Stimulated activated CD8-positive, alpha-beta memory T cell treated with anti-CD3 and anti-CD28 coated beads, Interleukin-2, amount 100 ng/mL, for 48 hours (primary cell): ENCODE results near the gene ZNF285.
A peak's percentile ranks its signal among the peaks of the same experiment; 100 is the strongest.
"Not testable (repeated sequence)": the region's sequence is repeated elsewhere in the genome, so short reads cannot be mapped to it uniquely, and the experiment has no call there.

Experiments
- DNase-seq, 2 donors: peaks; one replicate each; pipeline ENCODE4 v3.0.0-alpha.2; 2020; ENCODE audit warnings: low read depth in 2 of 2

The ZNF285 gene

DNA sequence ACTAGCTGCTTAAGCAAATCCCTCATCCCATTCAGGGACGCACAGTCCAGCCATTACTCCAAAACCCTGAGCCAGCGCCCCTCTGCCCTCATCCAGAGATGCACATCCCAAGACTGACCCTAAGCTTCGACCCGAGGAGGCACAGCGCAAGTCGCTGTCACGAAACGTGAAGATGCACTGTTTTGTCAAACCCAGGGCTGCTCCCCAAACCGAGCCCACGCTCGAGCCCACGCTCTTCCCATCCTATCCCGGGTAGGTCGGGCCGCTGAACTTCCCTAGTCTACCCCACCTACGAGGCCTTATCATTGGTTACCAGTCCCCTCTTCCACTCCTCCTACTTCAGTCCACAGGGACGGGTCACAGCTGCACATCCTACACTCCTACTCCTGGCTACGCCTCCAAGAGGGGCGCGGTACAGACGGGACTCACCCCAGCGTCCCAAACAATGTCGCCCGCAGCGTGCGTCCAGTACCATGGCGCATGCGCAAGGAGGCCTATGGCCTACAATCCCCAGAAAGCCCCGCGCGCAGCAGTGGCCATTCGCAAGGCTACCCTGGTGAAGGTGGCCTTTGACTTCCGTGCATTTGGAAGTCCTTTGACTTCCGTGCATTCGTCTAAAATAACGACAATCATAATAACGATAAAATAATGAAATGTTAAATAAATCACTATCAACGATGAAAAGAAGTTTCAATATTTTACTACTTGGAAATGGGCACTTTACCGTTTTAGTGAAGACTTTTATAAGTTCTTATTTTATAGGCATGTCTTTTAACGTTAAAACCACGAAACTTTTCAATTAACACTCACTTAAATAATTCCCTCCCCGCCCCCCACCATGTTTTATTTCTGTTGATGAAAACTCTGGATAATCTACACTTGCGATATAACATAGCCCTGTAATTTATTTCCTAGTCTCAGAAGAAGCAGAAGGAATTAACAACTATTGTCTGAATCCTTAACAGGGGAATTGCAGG, at the start of gene ZNF285:
TSS of gene ZNF285 (minus strand) at position 470 of the 977 bp plus-strand sequence. CDS start 4,395 bp downstream, outside the sequence.
- peak; percentile 66 to 73 for DNase-seq

DNA sequence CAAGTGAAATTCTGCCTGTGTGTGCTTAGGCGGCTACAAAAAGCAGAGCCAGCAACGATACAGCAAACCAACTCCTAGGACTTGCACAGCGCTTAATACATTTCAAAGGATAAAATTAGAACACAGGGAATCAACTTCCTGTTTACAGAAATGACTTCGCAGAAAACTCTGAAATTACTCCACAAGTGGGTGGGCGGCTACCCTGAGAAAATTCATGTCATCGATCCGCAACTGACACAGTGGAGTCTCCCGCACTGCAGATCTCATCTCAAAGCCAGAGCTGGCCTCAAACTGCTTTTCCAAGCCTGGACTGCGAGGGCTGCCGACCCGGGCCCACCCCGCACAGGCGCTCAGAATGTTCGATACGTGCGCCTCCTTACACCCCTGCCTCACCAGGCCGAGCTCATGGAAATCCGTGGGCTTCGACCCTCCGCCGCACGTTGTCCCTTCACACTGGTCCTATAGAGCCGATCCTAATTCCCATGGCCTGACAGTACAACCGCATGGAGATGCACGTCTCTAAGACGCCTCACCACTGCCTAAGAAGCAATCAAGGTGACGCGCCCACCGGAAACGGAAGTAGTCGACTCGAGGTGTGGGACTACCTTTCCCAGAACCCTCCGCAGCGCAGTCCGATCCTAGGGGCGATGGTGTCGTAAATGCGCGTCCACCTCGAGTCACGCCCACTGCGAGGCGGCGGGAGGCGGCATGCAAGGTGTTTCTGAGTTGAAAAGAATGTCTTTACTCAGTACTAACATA, 46.7 kb upstream of the ZNF285 start, which contains the start of gene ZNF229:
TSS of gene ZNF229 (minus strand) at position 557 of the 759 bp plus-strand sequence. CDS start 5,625 bp downstream, outside the sequence.
- DNase-seq: peak; percentile 53 to 67

DNA sequence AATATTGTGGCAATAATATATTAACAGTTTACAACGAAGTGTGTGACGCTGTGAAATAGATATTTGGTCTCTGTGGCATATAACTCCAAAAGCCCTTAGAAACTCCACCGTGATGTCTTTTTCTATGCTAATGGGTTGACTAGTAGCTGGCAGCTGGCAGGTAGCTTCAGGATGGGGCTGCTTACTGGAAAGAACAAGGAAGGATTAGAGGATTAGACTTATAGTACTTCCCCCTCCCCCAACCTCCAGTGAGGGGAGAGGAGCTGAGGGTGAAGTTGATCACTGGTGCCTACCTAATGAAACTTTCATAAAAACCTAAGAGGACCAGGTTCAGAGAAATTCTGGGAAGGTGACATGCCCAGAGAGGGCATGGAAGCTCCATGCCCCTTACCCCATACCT, 37.0 kb upstream of the ZNF285 start:
- no peak for DNase-seq

GRCh38 chr19:44435441-44435840, 34.0 kb upstream of the ZNF285 start:
- DNase-seq: no peak

- DNase-seq: no peak
Observed at GRCh38 chr19:44430956-44431355, 29.5 kb upstream of the ZNF285 start.

DNA sequence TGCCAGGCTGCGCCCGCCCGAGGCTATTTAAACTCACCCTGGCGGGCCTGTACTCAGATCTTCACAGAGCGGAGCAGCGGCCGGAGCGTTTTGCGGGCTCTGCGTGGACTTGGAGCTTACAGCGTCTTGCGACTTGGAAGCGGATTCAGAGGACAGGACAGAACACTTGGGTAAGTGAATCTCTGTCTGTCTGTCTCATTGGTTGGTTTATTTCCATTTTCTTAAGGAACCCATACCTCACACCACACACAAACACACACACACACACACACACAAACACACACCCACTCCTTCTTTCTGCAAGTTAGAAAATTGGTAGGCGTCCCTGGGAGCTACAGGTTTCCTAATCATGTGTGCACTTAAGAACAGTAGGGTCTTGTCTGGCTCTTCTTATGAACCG, 14.1 kb upstream of the ZNF285 start:
- DNase-seq: not testable (repeated sequence)

GRCh38 chr19:44389268-44389667, 12.1 kb downstream of the ZNF285 start:
- DNase-seq: not testable (repeated sequence)

DNA sequence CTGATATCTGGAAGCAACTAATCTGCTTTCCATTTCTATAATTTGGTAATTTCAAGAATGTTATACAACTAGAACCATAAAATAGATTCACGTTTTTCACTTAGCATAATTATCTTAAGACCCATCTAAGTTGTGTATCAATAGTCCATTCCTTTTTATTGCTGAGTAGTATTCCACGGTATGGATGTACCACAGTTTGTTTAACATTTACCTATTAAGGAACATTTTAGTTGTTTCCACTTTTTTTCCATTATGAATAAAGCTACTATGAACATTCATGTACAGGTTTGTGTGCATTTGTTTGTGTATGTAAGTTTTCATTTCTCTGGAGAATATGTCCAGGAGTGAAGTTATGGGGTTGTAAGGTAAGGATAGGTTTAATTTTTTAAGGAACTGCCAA, 26.6 kb downstream of the ZNF285 start:
- no peak for DNase-seq

DNA sequence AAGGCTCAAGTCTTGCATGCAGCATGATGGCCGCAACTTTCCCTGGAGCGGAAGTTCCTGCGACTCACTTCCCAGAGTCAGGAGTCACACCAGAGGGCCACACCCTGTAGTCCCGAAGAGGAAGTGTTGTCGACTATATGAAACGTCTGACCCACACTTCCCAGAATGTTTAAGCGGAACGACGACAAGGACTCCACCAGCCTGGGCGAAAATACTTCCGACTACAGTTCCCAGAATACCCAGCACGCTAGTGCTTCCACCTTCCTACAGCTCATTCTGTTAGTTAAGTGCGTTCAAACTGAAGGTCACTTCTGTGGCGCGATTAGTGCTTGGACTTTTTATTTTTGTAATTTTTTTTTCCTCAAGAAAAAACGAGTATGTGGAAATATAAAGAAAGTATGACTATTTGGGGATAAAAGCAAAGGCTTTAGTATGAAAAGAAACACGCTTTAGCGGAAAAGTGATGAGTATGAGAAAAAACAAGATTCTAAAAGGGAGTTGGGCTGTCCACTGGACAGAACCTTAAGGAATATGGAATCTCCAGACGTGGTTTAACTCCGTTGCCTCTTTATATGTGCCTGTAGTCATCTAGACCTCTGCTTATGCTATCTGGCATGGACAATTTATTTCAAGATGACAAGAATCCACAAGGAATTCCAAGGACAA, 29.5 kb downstream of the ZNF285 start:
- no peak for DNase-seq

GRCh38 chr19:44367024-44367423, 34.4 kb downstream of the ZNF285 start:
- DNase-seq: no peak

GRCh38 chr19:44356383-44357111, 44.9 kb downstream of the ZNF285 start, which contains the start of gene ZNF112:
Gene ZNF112 (minus strand): TSS chr19:44356680. CDS start chr19:44340539, 16,141 bp downstream.
- peak in 1 of 2 donors; percentile 1 for DNase-seq

DNA sequence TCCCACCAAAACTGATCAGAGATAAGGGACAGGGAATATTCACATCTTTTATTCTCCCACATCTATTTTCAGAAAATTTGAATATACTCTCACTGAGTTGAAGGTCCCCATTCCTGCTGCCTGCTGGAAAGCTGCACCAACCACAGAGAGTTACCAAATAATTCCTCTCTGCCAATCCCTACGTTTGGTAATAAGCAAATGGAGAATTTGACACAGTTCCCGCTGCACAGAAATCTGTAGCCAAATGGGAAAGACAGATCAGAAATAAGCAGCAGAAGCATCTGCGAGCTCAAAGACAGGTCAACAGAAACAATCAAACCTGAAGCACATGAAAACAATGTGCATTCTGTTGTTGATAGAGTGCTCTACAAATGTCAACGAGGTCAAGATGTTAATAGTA, 54.9 kb downstream of the ZNF285 start:
- no peak for DNase-seq

DNA sequence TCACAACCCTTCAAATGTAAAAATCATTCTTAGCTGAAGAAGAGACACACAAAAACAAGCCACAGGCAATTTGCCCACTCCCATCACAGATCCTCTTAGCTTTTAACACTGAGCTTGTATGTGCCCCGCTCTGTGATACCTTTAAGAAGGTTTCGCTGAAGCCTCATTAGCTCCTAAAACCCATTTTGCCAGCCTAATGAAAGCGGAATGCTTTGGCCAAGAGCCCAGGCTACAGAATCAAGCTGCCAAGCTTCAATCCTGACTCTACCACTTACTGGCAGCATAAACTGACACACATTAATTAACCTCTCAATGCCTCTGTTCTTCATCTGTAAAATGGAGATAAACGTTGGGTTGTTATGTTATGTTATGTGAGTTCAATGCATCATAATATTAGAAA, 55.4 kb downstream of the ZNF285 start:
- no peak for DNase-seq

DNA sequence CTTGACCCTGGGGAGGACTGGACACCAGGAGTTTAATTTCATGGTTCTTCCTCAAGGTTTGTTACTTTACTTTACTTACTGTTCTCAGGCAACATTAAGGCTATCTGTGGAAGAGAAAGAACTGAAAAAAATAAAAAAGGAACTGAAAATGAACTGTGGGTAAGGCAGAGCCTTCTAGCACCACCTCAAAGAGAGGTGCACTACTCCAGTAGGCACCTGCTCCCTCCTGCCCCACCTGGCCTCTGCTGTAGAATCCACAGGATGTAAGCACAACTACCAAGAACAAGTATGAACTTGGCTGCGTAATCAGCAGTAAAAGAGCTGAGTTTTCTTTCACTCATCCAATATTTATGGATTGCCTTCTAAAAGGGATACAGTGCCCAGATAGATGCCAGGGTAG, 57.2 kb downstream of the ZNF285 start:
- no peak for DNase-seq

DNA sequence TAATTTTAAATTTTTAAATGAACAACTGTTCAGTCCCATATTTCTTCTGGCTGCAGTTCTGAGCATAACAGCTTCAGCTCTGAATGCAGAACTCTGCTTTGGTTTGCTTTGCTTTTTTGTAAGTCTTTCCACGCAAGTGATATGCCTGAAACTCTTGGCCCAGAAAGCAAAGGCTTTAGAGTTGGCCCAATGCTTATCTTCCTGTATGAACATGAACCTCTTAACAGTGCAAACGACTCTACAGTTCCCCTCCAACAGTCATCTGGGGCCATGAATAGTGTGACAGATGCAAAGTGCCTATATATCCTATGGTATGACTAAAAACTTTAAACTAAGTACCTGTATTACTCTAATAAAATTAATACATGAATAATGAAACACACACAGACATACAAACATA, 59.6 kb downstream of the ZNF285 start:
- no peak for DNase-seq

- DNase-seq: not testable (repeated sequence)
Observed at GRCh38 chr19:44334639-44335038, 66.8 kb downstream of the ZNF285 start.
